ENCODE measurements around the gene NIPBL.

The NIPBL gene

DNA sequence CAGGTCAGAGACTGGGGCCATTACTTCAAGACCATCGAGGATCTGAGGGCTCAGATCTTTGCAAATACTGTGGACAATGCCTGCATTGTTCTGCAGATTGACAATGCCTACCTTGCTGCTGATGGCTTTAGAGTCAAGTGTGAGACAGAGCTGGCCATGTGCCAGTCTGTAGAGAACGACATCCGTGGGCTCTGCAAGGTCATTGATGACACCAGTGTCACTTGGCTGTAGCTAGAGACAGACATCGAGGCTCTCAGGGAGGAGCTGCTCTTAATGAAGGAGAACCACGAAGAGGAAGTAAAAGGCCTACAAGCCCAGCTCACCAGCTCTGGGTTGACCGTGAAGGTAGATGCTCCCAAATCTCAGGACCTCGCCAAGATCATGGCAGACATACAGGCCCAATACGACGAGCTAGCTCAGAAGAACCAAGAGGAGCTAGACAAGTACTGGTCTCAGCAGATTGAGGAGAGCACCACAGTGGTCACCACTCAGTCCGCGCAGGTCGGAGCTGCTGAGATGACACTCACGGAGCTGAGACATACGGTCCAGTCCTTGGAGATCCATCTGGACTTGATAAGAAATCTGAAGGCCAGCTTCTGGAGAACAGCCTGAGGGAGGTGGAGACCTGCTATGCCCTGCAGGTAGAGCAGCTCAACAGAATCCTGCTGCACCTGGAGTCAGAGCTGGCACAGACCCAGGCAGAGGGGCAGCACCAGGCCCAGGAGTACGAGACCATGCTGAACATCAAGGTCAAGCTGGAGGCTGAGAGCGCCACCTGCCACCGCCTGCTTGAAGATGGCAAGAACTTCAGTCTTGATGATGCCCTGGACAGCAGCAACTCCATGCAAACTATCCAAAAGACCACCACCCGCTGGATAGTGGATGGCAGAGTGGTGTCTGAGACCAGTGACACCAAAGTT is 9.3 kb downstream of the NIPBL start:
- POLR2A ChIA-PET = interaction anchor here (2.3 kb wide), 1 partner anchor 9 kb away, joined by 14 read pairs; the partner anchor contains the start of gene NIPBL

DNA sequence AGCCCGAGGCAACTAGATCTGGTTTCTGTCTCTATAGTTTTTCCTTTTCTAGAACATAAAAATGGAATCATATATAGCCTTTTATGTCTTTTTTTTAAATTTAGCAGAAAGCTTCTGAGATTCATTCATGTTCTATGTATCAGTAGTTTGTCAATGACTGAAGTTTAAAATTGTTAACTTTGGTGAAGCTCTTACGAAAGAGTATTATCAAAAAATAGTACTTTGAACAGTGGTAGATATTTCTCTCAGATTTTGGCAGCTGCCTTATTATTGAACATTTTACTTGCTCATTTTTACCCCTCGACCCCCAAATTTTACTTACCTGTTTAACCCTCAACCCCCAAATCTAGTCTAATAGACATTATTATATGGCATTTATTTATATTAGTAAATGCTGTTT is 10.2 kb downstream of the NIPBL start:
- ChIA-PET POLR2A (no interaction called here), CTCF (interaction anchor here (0.7 kb wide), 1 partner anchor 273 kb away, joined by 5 read pairs; no protein-coding TSS in a partner anchor)
- TF ChIP-seq L3MBTL2 (conservative IDR thresholded peaks at IDR 0.05) (no peak), HDGF (IDR thresholded peaks at IDR 0.05; ENCODE audit: borderline replicate concordance) (no peak), TARDBP (IDR thresholded peaks at IDR 0.05) (no peak), SP1 (IDR thresholded peaks at IDR 0.05) (no peak), LEF1 (IDR thresholded peaks at IDR 0.05; ENCODE audit: borderline replicate concordance) (no peak), FOXK2 (IDR thresholded peaks at IDR 0.05) (no peak), SUZ12 (IDR thresholded peaks at IDR 0.05) (no peak), BHLHE40 (IDR thresholded peaks at IDR 0.05; ENCODE audit: borderline replicate concordance) (no peak), ARNT (IDR thresholded peaks at IDR 0.05) (no peak)
- TF ChIP-seq, protein P1, sequence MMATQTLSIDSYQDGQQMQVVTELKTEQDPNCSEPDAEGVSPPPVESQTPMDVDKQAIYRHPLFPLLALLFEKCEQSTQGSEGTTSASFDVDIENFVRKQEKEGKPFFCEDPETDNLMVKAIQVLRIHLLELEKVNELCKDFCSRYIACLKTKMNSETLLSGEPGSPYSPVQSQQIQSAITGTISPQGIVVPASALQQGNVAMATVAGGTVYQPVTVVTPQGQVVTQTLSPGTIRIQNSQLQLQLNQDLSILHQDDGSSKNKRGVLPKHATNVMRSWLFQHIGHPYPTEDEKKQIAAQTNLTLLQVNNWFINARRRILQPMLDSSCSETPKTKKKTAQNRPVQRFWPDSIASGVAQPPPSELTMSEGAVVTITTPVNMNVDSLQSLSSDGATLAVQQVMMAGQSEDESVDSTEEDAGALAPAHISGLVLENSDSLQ (IDR thresholded peaks at IDR 0.05) = no peak
- no peak for DNase-seq (ENCODE audit: extremely low spot score)

More for the DNA sequence above, 9.3 kb downstream of the NIPBL start:
- CTCF ChIA-PET = interaction anchor here (0.7 kb wide), 1 partner anchor 468 kb away, joined by 3 read pairs; no protein-coding TSS in a partner anchor
- TF ChIP-seq TARDBP (IDR thresholded peaks at IDR 0.05) (no peak), FOXM1 (IDR thresholded peaks at IDR 0.05; ENCODE audit: borderline replicate concordance) (no peak), SUZ12 (IDR thresholded peaks at IDR 0.05) (no peak), SP1 (IDR thresholded peaks at IDR 0.05) (no peak), FOXK2 (IDR thresholded peaks at IDR 0.05) (no peak), L3MBTL2 (conservative IDR thresholded peaks at IDR 0.05) (no peak), ARNT (IDR thresholded peaks at IDR 0.05) (no peak), LEF1 (IDR thresholded peaks at IDR 0.05; ENCODE audit: borderline replicate concordance) (no peak), ZNF384 (IDR thresholded peaks at IDR 0.05) (no peak), NFRKB (IDR thresholded peaks at IDR 0.05) (no peak)
- TF ChIP-seq, protein P1 (IDR thresholded peaks at IDR 0.05) = no peak
- no peak for DNase-seq (ENCODE audit: extremely low spot score)

DNA sequence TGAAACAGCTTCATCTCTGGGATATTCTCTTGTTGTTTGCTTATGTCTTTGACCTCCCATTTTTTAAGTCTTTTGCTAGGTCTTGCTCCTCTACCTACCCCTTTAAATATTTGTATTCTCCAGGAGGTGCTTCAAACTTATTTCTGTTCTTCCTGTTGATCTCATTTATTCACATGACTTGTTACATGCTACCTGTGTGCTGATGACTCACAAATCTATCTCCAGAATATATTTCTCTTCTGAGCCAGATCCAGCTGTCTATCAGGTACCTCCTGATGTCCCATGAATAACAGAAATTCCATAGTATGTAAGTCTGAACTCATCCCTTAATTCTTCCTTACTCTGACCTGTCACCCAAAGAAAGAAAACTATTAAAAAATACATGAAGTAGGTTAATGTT is 11.0 kb downstream of the NIPBL start:
- POLR2A ChIA-PET = no interaction called here
- TF ChIP-seq CTBP1 (IDR thresholded peaks at IDR 0.05; ENCODE audit: borderline replicate concordance) = no peak
- no peak for TF ChIP-seq SP1 (IDR thresholded peaks at IDR 0.05)
- no peak for TF ChIP-seq FOXK2 (IDR thresholded peaks at IDR 0.05)
- TF ChIP-seq ELF4 (IDR thresholded peaks at IDR 0.05) = no peak
- TF ChIP-seq NFRKB (IDR thresholded peaks at IDR 0.05) = no peak
- TF ChIP-seq SUZ12 (IDR thresholded peaks at IDR 0.05) = no peak
- TF ChIP-seq TARDBP (IDR thresholded peaks at IDR 0.05) = no peak
- TF ChIP-seq BHLHE40 (IDR thresholded peaks at IDR 0.05; ENCODE audit: borderline replicate concordance) = no peak
- no peak for TF ChIP-seq HDGF (IDR thresholded peaks at IDR 0.05; ENCODE audit: borderline replicate concordance)
- TF ChIP-seq, protein P1 (IDR thresholded peaks at IDR 0.05) = no peak
- no peak for TF ChIP-seq FOXM1 (IDR thresholded peaks at IDR 0.05; ENCODE audit: borderline replicate concordance)
- no peak for TF ChIP-seq ARNT (IDR thresholded peaks at IDR 0.05)
- no peak for TF ChIP-seq ZNF384 (IDR thresholded peaks at IDR 0.05)
- TF ChIP-seq L3MBTL2 (conservative IDR thresholded peaks at IDR 0.05) = no peak
- TF ChIP-seq LEF1 (IDR thresholded peaks at IDR 0.05; ENCODE audit: borderline replicate concordance) = no peak
- DNase-seq (ENCODE audit: extremely low spot score) = no peak
- CTCF ChIA-PET = no interaction called here

DNA sequence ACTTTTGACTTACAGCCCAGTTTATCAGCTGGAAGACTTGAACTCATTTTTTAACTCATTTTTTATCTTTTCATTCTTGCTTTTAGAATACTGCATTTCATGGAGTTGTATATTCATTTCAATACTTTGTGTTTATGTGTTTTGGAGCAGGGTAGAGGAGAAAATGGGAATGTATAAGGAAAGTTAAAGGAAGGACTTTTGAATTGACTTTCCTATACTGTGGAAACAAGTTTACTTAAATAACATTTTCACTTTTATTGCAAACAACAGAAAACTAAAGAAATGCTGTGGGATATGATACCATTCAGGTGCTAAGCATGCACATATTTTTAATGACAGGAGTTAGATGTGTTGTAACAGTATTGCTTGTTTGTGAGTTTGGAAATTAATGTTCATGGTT is 11.7 kb downstream of the NIPBL start:
- ChIA-PET POLR2A (no interaction called here), CTCF (no interaction called here)
- no peak for DNase-seq (ENCODE audit: extremely low spot score)
- TF ChIP-seq BHLHE40 (IDR thresholded peaks at IDR 0.05; ENCODE audit: borderline replicate concordance) (no peak), SP1 (IDR thresholded peaks at IDR 0.05) (no peak)

DNA sequence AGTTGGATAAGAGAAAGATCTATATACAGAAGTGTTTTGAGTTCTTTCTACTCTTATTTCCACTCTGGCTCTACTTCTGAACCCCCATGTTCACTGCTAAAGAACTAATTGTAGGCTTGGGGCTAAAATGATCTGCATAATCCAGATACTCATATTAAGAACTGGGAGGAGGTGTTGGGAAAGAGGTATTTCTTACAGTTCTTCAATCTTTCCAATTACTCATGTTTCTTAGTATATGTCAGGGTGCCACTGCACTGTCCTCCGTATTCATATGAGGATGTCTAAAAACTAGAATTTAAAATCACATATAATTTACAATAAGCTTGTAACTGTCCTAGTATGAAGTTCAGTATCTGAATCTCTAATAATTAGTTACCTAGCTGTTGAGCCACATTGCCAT is 12.7 kb downstream of the NIPBL start:
- ChIA-PET CTCF (no interaction called here), POLR2A (no interaction called here)
- DNase-seq (ENCODE audit: extremely low spot score) = no peak
- TF ChIP-seq HDGF (IDR thresholded peaks at IDR 0.05; ENCODE audit: borderline replicate concordance) = no peak
- TF ChIP-seq NFRKB (IDR thresholded peaks at IDR 0.05) = no peak
- no peak for TF ChIP-seq CTBP1 (IDR thresholded peaks at IDR 0.05; ENCODE audit: borderline replicate concordance)
- no peak for TF ChIP-seq ZNF384 (IDR thresholded peaks at IDR 0.05)
- TF ChIP-seq FOXM1 (IDR thresholded peaks at IDR 0.05; ENCODE audit: borderline replicate concordance) = no peak
- TF ChIP-seq SUZ12 (IDR thresholded peaks at IDR 0.05) = no peak
- TF ChIP-seq, protein P1 (IDR thresholded peaks at IDR 0.05) = no peak
- TF ChIP-seq TARDBP (IDR thresholded peaks at IDR 0.05) = no peak
- TF ChIP-seq L3MBTL2 (conservative IDR thresholded peaks at IDR 0.05) = no peak
- TF ChIP-seq ARNT (IDR thresholded peaks at IDR 0.05) = no peak
- TF ChIP-seq SP1 (IDR thresholded peaks at IDR 0.05) = no peak
- no peak for TF ChIP-seq BHLHE40 (IDR thresholded peaks at IDR 0.05; ENCODE audit: borderline replicate concordance)
- TF ChIP-seq LEF1 (IDR thresholded peaks at IDR 0.05; ENCODE audit: borderline replicate concordance) = no peak
- TF ChIP-seq FOXK2 (IDR thresholded peaks at IDR 0.05) = no peak
- TF ChIP-seq FOXA1 (IDR thresholded peaks at IDR 0.05) = no peak
- no peak for TF ChIP-seq ELF4 (IDR thresholded peaks at IDR 0.05)

Data from HEK293T (cell line).